Measurements from ENCODE around the gene PIGV. TPM values are rescaled to one million over a fixed set of nuclear protein-coding genes. Genes with fewer than 3 reads are reported as not detected.

PIGV gene
- total and polyA plus RNA-seq, 2 donors (not counting 1 experiment from before 2014, with no cell fraction given) = 13.3 to 29.6 TPM

GRCh38 chr1:26788515-26788785 is 700 bp downstream of the PIGV start:
- H3K79me2 ChIP-seq (ENCODE audit: control insufficient read depth, insufficient read depth, low read length) = peaks cover 2% of the 10 kb centered on the region
- no peak for DNase-seq (ENCODE audit: low read depth in 2 of 2)
- H3K9ac ChIP-seq (ENCODE audit: insufficient read depth, low read length) = peak overlapping the region; percentile 86
- H2AFZ ChIP-seq (ENCODE audit: low read length) = no peak overlapping the region
- H3K27me3 ChIP-seq (ENCODE audit: control insufficient read depth, insufficient read depth, low read length) = no peaks in the 10 kb centered on the region
- H3K9me3 ChIP-seq (ENCODE audit: control insufficient read depth, insufficient read depth, low read depth, low read length) = no peaks in the 10 kb centered on the region
- no peaks in the 10 kb centered on the region for H3K36me3 ChIP-seq (ENCODE audit: control insufficient read depth, insufficient read depth, low read length)
- peak overlapping the region; percentile 99 for H3K27ac ChIP-seq (ENCODE audit: insufficient read depth, low read length)
- peaks cover 33% of the 10 kb centered on the region for H3K4me1 ChIP-seq (ENCODE audit: control insufficient read depth, extremely low read depth, insufficient read depth, low read length)
- H3K4me3 ChIP-seq (replicated peaks in 1 of 4; ENCODE audit: control extremely low read depth in 1 of 4, insufficient read depth in 1 of 4, low read depth in 3 of 4, low read length in 4 of 4) = peak overlapping the region; percentile 60 to 90 (median 72)
- no peak for TF ChIP-seq CTCF (conservative IDR thresholded peaks at IDR 0.05 in 1 of 2, IDR thresholded peaks at IDR 0.05 in 1 of 2; ENCODE audit: low read depth in 1 of 2, low read length in 2 of 2)
- H4K20me1 ChIP-seq (ENCODE audit: control insufficient read depth, extremely low read depth, insufficient read depth, low read length) = no peaks in the 10 kb centered on the region
- peak overlapping the region; percentile 99 for H3K4me2 ChIP-seq (ENCODE audit: extremely low read depth, insufficient read depth, low read length)

- H3K27ac ChIP-seq (ENCODE audit: insufficient read depth, low read length) = peak overlapping the region; percentile 99
- peak overlapping the region; percentile 86 for H3K9ac ChIP-seq (ENCODE audit: insufficient read depth, low read length)
- H3K4me1 ChIP-seq (ENCODE audit: control insufficient read depth, extremely low read depth, insufficient read depth, low read length) = peaks cover 33% of the 10 kb centered on the region
- H2AFZ ChIP-seq (ENCODE audit: low read length) = no peak overlapping the region
- peaks cover 2% of the 10 kb centered on the region for H3K79me2 ChIP-seq (ENCODE audit: control insufficient read depth, insufficient read depth, low read length)
- H3K4me2 ChIP-seq (ENCODE audit: extremely low read depth, insufficient read depth, low read length) = peak overlapping the region; percentile 99
- TF ChIP-seq EZH2 (IDR thresholded peaks at IDR 0.05; ENCODE audit: low read length, missing control alignments) = no peak
- peak; percentile 95 to 97 for TF ChIP-seq CTCF (conservative IDR thresholded peaks at IDR 0.05 in 1 of 2, IDR thresholded peaks at IDR 0.05 in 1 of 2; ENCODE audit: low read depth in 1 of 2, low read length in 2 of 2)
- no peaks in the 10 kb centered on the region for H3K36me3 ChIP-seq (ENCODE audit: control insufficient read depth, insufficient read depth, low read length)
- H3K4me3 ChIP-seq (replicated peaks in 1 of 4; ENCODE audit: control extremely low read depth in 1 of 4, insufficient read depth in 1 of 4, low read depth in 3 of 4, low read length in 4 of 4) = peak overlapping the region; percentile 60 to 90 (median 72)
- H3K27me3 ChIP-seq (ENCODE audit: control insufficient read depth, insufficient read depth, low read length) = no peaks in the 10 kb centered on the region
- no peaks in the 10 kb centered on the region for H4K20me1 ChIP-seq (ENCODE audit: control insufficient read depth, extremely low read depth, insufficient read depth, low read length)
- DNase-seq (ENCODE audit: low read depth in 2 of 2) = peak; percentile 79 to 88
- H3K9me3 ChIP-seq (ENCODE audit: control insufficient read depth, insufficient read depth, low read depth, low read length) = no peaks in the 10 kb centered on the region
These were observed 1.3 kb downstream of the PIGV start for GRCh38 chr1:26788836-26789611.

- H3K36me3 ChIP-seq (ENCODE audit: control insufficient read depth, insufficient read depth, low read length) = peaks cover 2% of the 10 kb centered on the region
- H3K4me3 ChIP-seq (replicated peaks in 1 of 4; ENCODE audit: control extremely low read depth in 1 of 4, insufficient read depth in 1 of 4, low read depth in 3 of 4, low read length in 4 of 4) = no peak overlapping the region
- H3K9me3 ChIP-seq (ENCODE audit: control insufficient read depth, insufficient read depth, low read depth, low read length) = no peaks in the 10 kb centered on the region
- peaks cover 2% of the 10 kb centered on the region for H3K79me2 ChIP-seq (ENCODE audit: control insufficient read depth, insufficient read depth, low read length)
- no peak overlapping the region for H2AFZ ChIP-seq (ENCODE audit: low read length)
- peaks cover 29% of the 10 kb centered on the region for H3K4me1 ChIP-seq (ENCODE audit: control insufficient read depth, extremely low read depth, insufficient read depth, low read length)
- H3K27ac ChIP-seq (ENCODE audit: insufficient read depth, low read length) = no peak overlapping the region
- DNase-seq (ENCODE audit: low read depth in 2 of 2) = no peak
- no peak overlapping the region for H3K4me2 ChIP-seq (ENCODE audit: extremely low read depth, insufficient read depth, low read length)
- no peaks in the 10 kb centered on the region for H4K20me1 ChIP-seq (ENCODE audit: control insufficient read depth, extremely low read depth, insufficient read depth, low read length)
- H3K27me3 ChIP-seq (ENCODE audit: control insufficient read depth, insufficient read depth, low read length) = no peaks in the 10 kb centered on the region
- H3K9ac ChIP-seq (ENCODE audit: insufficient read depth, low read length) = no peak overlapping the region
- TF ChIP-seq EZH2 (IDR thresholded peaks at IDR 0.05; ENCODE audit: low read length, missing control alignments) = no peak
- no peak for TF ChIP-seq CTCF (conservative IDR thresholded peaks at IDR 0.05 in 1 of 2, IDR thresholded peaks at IDR 0.05 in 1 of 2; ENCODE audit: low read depth in 1 of 2, low read length in 2 of 2)
These were observed 1.8 kb downstream of the PIGV start for GRCh38 chr1:26789612-26789865.

Measured in fibroblast of lung (primary cell).